Measurements from ENCODE around the gene CLCN4. TPM values are rescaled to one million over a fixed set of nuclear protein-coding genes. Genes with fewer than 3 reads are reported as not detected.

The CLCN4 gene
- polyA plus RNA-seq, 1 of the 3 experiments (the other 2 are of a cell fraction), result 1.1 TPM

DNA sequence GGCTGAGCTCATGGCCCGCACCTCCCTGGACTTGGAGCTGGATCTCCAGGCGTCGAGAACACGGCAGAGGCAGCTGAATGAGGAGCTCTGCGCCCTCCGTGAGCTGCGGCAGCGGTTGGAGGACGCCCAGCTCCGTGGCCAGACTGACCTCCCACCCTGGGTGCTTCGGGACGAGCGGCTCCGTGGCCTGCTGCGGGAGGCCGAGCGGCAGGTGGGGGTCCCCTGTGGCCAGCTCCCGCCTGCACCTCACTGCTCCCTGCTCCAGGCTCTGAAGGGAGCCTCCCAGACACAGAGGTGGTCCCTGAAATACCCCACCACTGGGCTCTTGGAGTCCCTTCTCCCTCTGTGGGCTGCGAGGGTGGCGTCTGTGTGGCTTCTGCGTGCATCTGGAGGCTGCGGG lies 18.0 kb upstream of the CLCN4 start:
- TF ChIP-seq FOSL2 (IDR thresholded peaks at IDR 0.05; ENCODE audit: borderline replicate concordance, low read depth), result no peak
- no peak for TF ChIP-seq SMC3 (IDR thresholded peaks at IDR 0.05; ENCODE audit: low read depth, low read length)
- no peak for TF ChIP-seq TEAD4 (IDR thresholded peaks at IDR 0.05; ENCODE audit: borderline replicate concordance, insufficient read depth)
- TF ChIP-seq, protein P1, sequence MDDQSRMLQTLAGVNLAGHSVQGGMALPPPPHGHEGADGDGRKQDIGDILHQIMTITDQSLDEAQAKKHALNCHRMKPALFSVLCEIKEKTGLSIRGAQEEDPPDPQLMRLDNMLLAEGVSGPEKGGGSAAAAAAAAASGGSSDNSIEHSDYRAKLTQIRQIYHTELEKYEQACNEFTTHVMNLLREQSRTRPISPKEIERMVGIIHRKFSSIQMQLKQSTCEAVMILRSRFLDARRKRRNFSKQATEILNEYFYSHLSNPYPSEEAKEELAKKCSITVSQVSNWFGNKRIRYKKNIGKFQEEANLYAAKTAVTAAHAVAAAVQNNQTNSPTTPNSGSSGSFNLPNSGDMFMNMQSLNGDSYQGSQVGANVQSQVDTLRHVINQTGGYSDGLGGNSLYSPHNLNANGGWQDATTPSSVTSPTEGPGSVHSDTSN (IDR thresholded peaks at IDR 0.05), result no peak
- TF ChIP-seq POLR2AphosphoS5 (IDR thresholded peaks at IDR 0.05; ENCODE audit: low read depth, low read length), result no peak
- no peak for TF ChIP-seq RCOR1 (IDR thresholded peaks at IDR 0.05; ENCODE audit: low read length)
- TF ChIP-seq NRF1 (IDR thresholded peaks at IDR 0.05; ENCODE audit: low read depth, low read length), result no peak
- TF ChIP-seq, protein P2, sequence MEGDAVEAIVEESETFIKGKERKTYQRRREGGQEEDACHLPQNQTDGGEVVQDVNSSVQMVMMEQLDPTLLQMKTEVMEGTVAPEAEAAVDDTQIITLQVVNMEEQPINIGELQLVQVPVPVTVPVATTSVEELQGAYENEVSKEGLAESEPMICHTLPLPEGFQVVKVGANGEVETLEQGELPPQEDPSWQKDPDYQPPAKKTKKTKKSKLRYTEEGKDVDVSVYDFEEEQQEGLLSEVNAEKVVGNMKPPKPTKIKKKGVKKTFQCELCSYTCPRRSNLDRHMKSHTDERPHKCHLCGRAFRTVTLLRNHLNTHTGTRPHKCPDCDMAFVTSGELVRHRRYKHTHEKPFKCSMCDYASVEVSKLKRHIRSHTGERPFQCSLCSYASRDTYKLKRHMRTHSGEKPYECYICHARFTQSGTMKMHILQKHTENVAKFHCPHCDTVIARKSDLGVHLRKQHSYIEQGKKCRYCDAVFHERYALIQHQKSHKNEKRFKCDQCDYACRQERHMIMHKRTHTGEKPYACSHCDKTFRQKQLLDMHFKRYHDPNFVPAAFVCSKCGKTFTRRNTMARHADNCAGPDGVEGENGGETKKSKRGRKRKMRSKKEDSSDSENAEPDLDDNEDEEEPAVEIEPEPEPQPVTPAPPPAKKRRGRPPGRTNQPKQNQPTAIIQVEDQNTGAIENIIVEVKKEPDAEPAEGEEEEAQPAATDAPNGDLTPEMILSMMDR (IDR thresholded peaks at IDR 0.05), result no peak
- TF ChIP-seq, protein P3, sequence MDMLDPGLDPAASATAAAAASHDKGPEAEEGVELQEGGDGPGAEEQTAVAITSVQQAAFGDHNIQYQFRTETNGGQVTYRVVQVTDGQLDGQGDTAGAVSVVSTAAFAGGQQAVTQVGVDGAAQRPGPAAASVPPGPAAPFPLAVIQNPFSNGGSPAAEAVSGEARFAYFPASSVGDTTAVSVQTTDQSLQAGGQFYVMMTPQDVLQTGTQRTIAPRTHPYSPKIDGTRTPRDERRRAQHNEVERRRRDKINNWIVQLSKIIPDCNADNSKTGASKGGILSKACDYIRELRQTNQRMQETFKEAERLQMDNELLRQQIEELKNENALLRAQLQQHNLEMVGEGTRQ (IDR thresholded peaks at IDR 0.05; ENCODE audit: borderline replicate concordance, low read depth, low read length), result no peak
- TF ChIP-seq RXRA (IDR thresholded peaks at IDR 0.05; ENCODE audit: borderline replicate concordance, low read depth), result no peak
- no peak for TF ChIP-seq MXI1 (IDR thresholded peaks at IDR 0.05; ENCODE audit: low read depth, low read length)
- TF ChIP-seq RAD21 (IDR thresholded peaks at IDR 0.05; ENCODE audit: low read length), result no peak
- TF ChIP-seq, protein P4, sequence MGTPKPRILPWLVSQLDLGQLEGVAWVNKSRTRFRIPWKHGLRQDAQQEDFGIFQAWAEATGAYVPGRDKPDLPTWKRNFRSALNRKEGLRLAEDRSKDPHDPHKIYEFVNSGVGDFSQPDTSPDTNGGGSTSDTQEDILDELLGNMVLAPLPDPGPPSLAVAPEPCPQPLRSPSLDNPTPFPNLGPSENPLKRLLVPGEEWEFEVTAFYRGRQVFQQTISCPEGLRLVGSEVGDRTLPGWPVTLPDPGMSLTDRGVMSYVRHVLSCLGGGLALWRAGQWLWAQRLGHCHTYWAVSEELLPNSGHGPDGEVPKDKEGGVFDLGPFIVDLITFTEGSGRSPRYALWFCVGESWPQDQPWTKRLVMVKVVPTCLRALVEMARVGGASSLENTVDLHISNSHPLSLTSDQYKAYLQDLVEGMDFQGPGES (IDR thresholded peaks at IDR 0.05; ENCODE audit: low read depth, low read length), result no peak
- TF ChIP-seq, protein P5, sequence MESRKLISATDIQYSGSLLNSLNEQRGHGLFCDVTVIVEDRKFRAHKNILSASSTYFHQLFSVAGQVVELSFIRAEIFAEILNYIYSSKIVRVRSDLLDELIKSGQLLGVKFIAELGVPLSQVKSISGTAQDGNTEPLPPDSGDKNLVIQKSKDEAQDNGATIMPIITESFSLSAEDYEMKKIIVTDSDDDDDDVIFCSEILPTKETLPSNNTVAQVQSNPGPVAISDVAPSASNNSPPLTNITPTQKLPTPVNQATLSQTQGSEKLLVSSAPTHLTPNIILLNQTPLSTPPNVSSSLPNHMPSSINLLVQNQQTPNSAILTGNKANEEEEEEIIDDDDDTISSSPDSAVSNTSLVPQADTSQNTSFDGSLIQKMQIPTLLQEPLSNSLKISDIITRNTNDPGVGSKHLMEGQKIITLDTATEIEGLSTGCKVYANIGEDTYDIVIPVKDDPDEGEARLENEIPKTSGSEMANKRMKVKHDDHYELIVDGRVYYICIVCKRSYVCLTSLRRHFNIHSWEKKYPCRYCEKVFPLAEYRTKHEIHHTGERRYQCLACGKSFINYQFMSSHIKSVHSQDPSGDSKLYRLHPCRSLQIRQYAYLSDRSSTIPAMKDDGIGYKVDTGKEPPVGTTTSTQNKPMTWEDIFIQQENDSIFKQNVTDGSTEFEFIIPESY (IDR thresholded peaks at IDR 0.05; ENCODE audit: borderline replicate concordance, low read depth), result no peak
- CTCF ChIA-PET, result interaction anchor here (1.1 kb wide), 1 partner anchor 19 kb away, joined by 4 read pairs; no protein-coding TSS in a partner anchor
- Histone ChIP-seq H3K9ac (no peak overlapping the region), H3K9me2 (no peaks in the 10 kb centered on the region), H2AFZ (ENCODE audit: low read depth) (no peak overlapping the region), H3K4me2 (no peak overlapping the region), H4K20me1 (ENCODE audit: insufficient read depth) (no peaks in the 10 kb centered on the region), H3K9me3 (no peaks in the 10 kb centered on the region), H3K27me3 (ENCODE audit: insufficient read depth) (no peaks in the 10 kb centered on the region; the same call in 1 of the 2 replicates), H3K4me1 (ENCODE audit: control insufficient read depth in 1 of 2, insufficient read depth in 2 of 2, low read depth in 1 of 2, low read length in 1 of 2) (no peaks in the 10 kb centered on the region), H3F3A (replicated peaks; ENCODE audit: insufficient read depth) (no peaks in the 10 kb centered on the region), H3K4me3 (ENCODE audit: low read depth in 2 of 2, low read length in 1 of 2) (no peak overlapping the region), H3K27ac (ENCODE audit: low read depth in 2 of 2, low read length in 1 of 2) (no peak overlapping the region), H3K36me3 (replicated peaks in 1 of 2; ENCODE audit: control insufficient read depth in 1 of 2, insufficient read depth in 2 of 2, low read length in 1 of 2) (peaks cover 3% of the 10 kb centered on the region in 2 experiments), H3K79me2 (ENCODE audit: insufficient read depth) (no peaks in the 10 kb centered on the region)
- 58% methylated on average over 10 of the region's 22 CpGs for WGBS (ENCODE audit: low lambda C conversion rate)
- POLR2A ChIA-PET, result no interaction called here
- DNase-seq, result no peak

All from SK-N-SH (cell line).